PC-3 (cell line): ENCODE data around the gene RHBDD1.

ENCODE experiments used
- EZH2 ChIP-seq: fragments of 300-600 bp; sonication (generic); IDR thresholded peaks from one replicate; pipeline ENCODE4 v1.6.1; 2017; ENCODE audit warnings: antibody characterized with exemption, mild to moderate bottlenecking, low read length; ENCODE audit not compliant: unreplicated experiment
- EZH2phosphoT487 ChIP-seq: fragments of 300-600 bp; sonication (generic); IDR thresholded peaks from 2 replicates; pipeline ENCODE4 v1.6.1; 2018; ENCODE audit warnings: mild to moderate bottlenecking, antibody characterized with exemption, low read length, borderline replicate concordance
- TF ChIP-seq, protein P1 (sequence below): fragments of 300-600 bp; sonication (generic); conservative IDR thresholded peaks from 2 replicates; pipeline ENCODE4 v1.5.1; 2017; ENCODE audit warnings: antibody characterized with exemption, low read depth, mild to moderate bottlenecking, low read length

DNA sequence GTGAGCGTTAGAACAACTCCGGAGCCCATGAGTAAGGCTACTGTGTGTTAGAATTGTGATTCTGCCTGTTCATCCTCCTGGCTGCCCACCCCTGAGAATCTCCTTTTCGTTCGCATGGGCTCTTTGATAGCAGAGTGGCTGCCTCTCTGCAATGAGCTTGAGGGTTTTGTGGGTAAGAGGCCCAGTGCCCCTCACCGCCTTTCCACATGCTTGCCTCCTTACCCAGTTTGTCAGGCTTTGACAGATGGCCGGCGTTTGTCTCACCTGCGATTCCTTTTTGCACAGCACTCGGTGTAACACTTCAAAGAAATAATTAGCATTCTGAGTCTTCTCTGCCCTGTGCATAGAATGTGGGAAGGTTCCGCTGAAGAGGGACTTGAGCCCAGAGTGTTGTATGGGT is 138.0 kb downstream of the RHBDD1 start:
- TF ChIP-seq, protein P1, sequence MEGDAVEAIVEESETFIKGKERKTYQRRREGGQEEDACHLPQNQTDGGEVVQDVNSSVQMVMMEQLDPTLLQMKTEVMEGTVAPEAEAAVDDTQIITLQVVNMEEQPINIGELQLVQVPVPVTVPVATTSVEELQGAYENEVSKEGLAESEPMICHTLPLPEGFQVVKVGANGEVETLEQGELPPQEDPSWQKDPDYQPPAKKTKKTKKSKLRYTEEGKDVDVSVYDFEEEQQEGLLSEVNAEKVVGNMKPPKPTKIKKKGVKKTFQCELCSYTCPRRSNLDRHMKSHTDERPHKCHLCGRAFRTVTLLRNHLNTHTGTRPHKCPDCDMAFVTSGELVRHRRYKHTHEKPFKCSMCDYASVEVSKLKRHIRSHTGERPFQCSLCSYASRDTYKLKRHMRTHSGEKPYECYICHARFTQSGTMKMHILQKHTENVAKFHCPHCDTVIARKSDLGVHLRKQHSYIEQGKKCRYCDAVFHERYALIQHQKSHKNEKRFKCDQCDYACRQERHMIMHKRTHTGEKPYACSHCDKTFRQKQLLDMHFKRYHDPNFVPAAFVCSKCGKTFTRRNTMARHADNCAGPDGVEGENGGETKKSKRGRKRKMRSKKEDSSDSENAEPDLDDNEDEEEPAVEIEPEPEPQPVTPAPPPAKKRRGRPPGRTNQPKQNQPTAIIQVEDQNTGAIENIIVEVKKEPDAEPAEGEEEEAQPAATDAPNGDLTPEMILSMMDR = no peak
- TF ChIP-seq EZH2 (no peak), EZH2phosphoT487 (no peak)
